ENCODE data around the gene GLB1L. TPM values are rescaled to one million over a fixed set of nuclear protein-coding genes. Genes with fewer than 3 reads are reported as not detected.
"Not testable (repeated sequence)": the region's sequence is repeated elsewhere in the genome, so short reads cannot be mapped to it uniquely, and the experiment has no call there.

The GLB1L gene
- total RNA-seq, 1 donor from 2014 or later, result 8.8 TPM

GRCh38 chr2:219261024-219261855, 16.0 kb upstream of the GLB1L start:
- TF ChIP-seq, protein P1, sequence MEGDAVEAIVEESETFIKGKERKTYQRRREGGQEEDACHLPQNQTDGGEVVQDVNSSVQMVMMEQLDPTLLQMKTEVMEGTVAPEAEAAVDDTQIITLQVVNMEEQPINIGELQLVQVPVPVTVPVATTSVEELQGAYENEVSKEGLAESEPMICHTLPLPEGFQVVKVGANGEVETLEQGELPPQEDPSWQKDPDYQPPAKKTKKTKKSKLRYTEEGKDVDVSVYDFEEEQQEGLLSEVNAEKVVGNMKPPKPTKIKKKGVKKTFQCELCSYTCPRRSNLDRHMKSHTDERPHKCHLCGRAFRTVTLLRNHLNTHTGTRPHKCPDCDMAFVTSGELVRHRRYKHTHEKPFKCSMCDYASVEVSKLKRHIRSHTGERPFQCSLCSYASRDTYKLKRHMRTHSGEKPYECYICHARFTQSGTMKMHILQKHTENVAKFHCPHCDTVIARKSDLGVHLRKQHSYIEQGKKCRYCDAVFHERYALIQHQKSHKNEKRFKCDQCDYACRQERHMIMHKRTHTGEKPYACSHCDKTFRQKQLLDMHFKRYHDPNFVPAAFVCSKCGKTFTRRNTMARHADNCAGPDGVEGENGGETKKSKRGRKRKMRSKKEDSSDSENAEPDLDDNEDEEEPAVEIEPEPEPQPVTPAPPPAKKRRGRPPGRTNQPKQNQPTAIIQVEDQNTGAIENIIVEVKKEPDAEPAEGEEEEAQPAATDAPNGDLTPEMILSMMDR (IDR thresholded peaks at IDR 0.05), result no peak
- H3K27ac Mint-ChIP-seq (ENCODE audit: unreplicated experiment), result no peak overlapping the region
- H3K9me3 Mint-ChIP-seq (ENCODE audit: unreplicated experiment), result no peaks in the 10 kb centered on the region
- no peaks in the 10 kb centered on the region for H3K36me3 Mint-ChIP-seq (ENCODE audit: unreplicated experiment)
- H3K4me1 Mint-ChIP-seq (ENCODE audit: unreplicated experiment), result no peaks in the 10 kb centered on the region
- DNase-seq (ENCODE audit: extremely low spot score, unreplicated experiment), result no peak
- H3K27me3 Mint-ChIP-seq (ENCODE audit: unreplicated experiment), result peaks cover 37% of the 10 kb centered on the region
- no peak overlapping the region for H3K4me3 Mint-ChIP-seq (ENCODE audit: unreplicated experiment)

DNA sequence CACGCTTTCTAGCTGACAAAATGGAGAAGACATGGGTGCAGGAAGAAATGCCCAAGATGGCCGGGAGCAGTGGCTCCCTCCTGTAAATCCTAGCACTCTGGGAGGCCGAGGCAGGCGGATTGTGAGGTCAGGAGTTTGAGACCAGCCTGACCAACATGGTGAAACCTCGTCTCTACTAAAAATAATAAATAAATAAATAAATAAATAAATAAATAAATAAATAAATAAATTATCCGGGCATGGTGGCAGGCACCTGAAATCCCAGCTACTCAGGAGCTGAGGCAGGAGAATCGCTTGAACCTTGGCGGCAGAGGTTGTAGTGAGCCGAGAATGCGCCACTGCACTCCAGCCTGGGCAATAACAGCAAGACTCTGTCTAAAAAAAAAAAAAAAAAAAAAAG, 13.7 kb upstream of the GLB1L start:
- not testable (repeated sequence) for H3K4me3 Mint-ChIP-seq (ENCODE audit: unreplicated experiment); H3K27ac Mint-ChIP-seq (ENCODE audit: unreplicated experiment); H3K9me3 Mint-ChIP-seq (ENCODE audit: unreplicated experiment); DNase-seq (ENCODE audit: extremely low spot score, unreplicated experiment); H3K4me1 Mint-ChIP-seq (ENCODE audit: unreplicated experiment); H3K36me3 Mint-ChIP-seq (ENCODE audit: unreplicated experiment)
- H3K27me3 Mint-ChIP-seq (ENCODE audit: unreplicated experiment), result peaks cover 47% of the 10 kb centered on the region

- H3K4me1 Mint-ChIP-seq (ENCODE audit: unreplicated experiment), result peaks cover 41% of the 10 kb centered on the region
- no peak overlapping the region for H3K27ac Mint-ChIP-seq (ENCODE audit: unreplicated experiment)
- H3K9me3 Mint-ChIP-seq (ENCODE audit: unreplicated experiment), result no peaks in the 10 kb centered on the region
- no peak for DNase-seq (ENCODE audit: extremely low spot score, unreplicated experiment)
- peak overlapping the region; percentile 68 for H3K4me3 Mint-ChIP-seq (ENCODE audit: unreplicated experiment)
- TF ChIP-seq, protein P1 (IDR thresholded peaks at IDR 0.05), result no peak
- peaks cover 28% of the 10 kb centered on the region for H3K27me3 Mint-ChIP-seq (ENCODE audit: unreplicated experiment)
- H3K36me3 Mint-ChIP-seq (ENCODE audit: unreplicated experiment), result no peaks in the 10 kb centered on the region
Measured at GRCh38 chr2:219254590-219255201, 9.5 kb upstream of the GLB1L start.

DNA sequence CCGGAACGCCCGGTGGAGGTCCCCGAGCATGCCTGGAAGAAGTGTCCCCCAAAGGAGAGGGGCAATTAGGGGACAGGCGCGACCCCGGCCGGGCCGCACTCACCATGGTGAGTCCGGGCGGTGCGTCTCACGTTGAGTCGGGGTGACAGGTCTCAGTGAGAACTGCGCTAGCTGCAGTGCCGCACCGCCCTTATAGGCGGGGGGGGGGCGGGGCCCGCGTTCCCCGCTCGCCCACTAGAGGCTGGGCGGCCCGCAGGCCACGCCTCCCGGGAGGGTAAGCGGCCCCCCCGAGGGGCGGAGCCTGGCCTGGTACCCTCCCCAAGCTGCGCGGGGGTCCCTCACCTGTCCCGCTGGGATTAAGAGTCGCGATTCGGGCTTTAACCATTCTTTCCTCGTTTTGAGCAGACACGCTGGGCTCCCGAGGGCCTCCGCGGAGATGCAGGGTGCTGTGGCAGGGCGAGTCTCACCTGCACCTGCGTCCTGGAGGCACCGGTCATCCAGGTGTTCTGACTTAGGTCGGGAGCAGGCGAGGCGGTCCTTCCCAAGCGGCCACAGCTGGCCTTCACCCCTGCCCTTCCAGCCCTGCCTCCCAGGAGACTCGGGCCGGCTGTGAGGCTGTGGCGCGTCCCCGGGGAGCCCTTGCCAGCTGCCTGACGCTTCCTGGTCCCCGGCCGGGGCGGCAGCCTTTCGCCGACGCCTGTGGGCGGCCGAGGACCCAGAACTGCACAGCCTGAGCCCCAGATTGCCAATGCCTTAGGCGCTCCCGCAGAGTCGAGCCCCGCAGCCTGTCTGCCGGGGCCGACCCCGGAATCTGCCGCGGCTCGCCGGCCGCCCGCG, 8.7 kb upstream of the GLB1L start, which contains the start of gene TUBA4A:
TSS of gene TUBA4A (minus strand) at position 166 of the 837 bp plus-strand sequence. CDS start at position 106, 60 bp downstream.
- TF ChIP-seq, protein P1 (IDR thresholded peaks at IDR 0.05), result no peak
- Mint-ChIP-seq H3K27ac (ENCODE audit: unreplicated experiment) (no peak within 1 kb of the TSS), H3K4me1 (ENCODE audit: unreplicated experiment) (peaks cover 48% of the 10 kb centered on the region), H3K9me3 (ENCODE audit: unreplicated experiment) (no peaks in the 10 kb centered on the region), H3K27me3 (ENCODE audit: unreplicated experiment) (peaks cover 23% of the 10 kb centered on the region), H3K4me3 (ENCODE audit: unreplicated experiment) (peak within 1 kb of the TSS; percentile 68), H3K36me3 (ENCODE audit: unreplicated experiment) (no peaks in the 10 kb centered on the region)
- DNase-seq (ENCODE audit: extremely low spot score, unreplicated experiment), result no peak

DNA sequence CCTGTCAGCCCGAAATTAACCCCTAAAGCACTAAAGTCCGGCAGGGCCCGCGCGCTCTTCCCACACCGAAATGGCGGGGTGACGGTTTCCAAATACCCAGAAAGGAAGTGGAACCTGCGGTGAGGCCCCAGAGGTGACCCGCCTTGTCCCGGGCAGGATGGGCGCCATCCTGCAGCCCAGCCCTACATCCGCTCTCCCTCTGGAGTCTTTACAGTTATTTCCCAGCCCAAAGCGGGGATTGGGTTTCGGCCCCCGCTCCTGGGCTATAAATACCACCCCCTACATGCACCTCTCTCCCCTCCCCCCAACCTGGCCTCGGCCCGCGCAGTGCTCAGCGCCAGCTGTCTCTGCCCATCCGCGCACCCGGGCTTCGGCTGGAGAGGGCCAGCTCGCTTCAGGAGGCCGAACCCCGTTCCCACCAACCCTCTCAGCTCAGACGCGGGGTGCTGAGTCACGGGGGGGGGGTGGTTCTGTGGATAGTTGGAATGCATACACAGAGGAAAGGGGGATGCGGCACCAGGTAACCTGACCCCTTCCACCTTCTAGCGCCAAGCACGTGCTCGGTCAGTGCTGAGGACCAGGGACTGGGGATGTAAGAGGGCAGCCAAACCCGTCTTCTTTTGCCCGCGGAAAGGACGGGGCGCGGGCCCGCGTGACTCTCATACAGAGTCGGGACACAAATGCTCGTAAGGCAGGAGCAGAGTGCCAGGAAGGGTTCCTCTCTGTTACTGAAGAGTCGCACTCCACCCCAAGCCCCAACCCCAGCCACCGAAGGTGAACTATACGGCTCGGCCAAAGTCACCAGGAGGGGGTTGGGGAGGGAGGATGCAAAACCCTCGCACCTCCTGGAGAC, 7.9 kb upstream of the GLB1L start, which contains the start of gene TUBA4B:
TSS of gene TUBA4B (plus strand) at position 344 of the 853 bp plus-strand sequence. CDS start at position 509, 165 bp downstream.
- H3K27ac Mint-ChIP-seq (ENCODE audit: unreplicated experiment), result no peak within 1 kb of the TSS
- H3K4me1 Mint-ChIP-seq (ENCODE audit: unreplicated experiment), result peaks cover 55% of the 10 kb centered on the region
- TF ChIP-seq, protein P1 (IDR thresholded peaks at IDR 0.05), result no peak
- DNase-seq (ENCODE audit: extremely low spot score, unreplicated experiment), result no peak
- H3K4me3 Mint-ChIP-seq (ENCODE audit: unreplicated experiment), result peak within 1 kb of the TSS; percentile 68
- H3K9me3 Mint-ChIP-seq (ENCODE audit: unreplicated experiment), result no peaks in the 10 kb centered on the region
- H3K36me3 Mint-ChIP-seq (ENCODE audit: unreplicated experiment), result no peaks in the 10 kb centered on the region
- peaks cover 19% of the 10 kb centered on the region for H3K27me3 Mint-ChIP-seq (ENCODE audit: unreplicated experiment)

Measured in osteocyte (in vitro differentiated cells).